HG03045 (cell line): ENCODE measurements around the gene KHDC4.

Experiments
- ATAC-seq: cut with Tn5 transposase; IDR thresholded peaks from one replicate; pipeline ENCODE4 v1.9.1; 2021; ENCODE audit warnings: mild to moderate bottlenecking, moderate library complexity; ENCODE audit not compliant: unreplicated experiment

Gene KHDC4

DNA sequence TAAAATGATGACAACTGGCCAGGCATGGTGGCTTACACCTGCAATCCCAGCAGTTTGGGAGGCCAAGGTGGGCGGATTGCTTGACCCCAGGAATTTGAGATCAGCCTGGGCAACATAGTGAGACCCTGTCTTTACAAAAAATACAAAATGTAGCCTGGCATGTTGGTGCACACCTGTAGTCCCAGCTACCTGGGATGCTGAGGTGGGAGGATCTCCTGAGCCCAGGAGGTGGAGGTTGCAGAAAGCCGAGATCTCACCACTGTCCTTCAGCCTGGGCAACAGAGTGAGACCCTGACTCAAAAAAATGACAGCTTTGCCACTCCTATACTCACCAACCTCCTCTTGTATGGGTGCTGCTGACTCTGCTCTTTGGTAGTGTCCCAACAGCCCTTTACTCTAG lies 56.3 kb downstream of the KHDC4 start:
- ATAC-seq: no peak

DNA sequence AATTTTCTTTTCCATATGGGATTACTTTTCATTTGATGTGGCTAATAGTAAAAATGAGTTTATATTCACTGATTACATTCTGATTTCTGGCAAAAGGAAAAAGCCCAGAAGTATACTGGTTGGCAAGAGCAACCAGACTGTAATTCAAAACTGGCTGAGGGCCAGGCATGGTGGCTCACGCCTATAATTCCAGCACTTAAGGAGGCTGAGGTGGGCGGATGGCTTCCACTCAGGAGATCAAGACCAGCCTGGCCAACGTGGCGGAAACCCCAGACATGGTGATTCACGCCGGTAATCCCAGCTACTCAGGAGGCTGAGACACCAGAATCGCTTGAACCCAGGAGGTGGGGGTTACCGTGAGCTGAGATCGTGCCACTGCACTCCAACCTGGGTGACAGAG lies 60.4 kb downstream of the KHDC4 start:
- no peak for ATAC-seq

DNA sequence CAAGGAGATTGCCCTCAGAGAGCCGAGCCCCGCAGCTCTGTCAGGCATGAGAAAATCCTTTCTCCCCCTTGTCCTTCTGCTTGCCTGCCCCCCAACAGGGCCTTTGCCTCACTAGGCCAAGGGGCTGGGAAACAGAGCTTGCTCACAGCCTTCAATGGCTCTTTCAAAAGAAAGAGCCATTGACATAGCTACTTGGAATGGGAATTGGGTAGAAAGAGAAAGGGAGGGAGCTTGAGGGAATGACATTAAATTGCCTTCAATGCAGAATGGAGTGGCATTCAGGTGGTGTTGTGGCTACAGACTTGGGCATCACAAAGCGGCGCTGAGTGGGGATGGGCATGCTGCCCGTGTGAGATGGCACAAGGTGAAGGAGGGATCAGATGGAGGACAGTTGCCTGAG lies 61.7 kb downstream of the KHDC4 start:
- no peak for ATAC-seq

DNA sequence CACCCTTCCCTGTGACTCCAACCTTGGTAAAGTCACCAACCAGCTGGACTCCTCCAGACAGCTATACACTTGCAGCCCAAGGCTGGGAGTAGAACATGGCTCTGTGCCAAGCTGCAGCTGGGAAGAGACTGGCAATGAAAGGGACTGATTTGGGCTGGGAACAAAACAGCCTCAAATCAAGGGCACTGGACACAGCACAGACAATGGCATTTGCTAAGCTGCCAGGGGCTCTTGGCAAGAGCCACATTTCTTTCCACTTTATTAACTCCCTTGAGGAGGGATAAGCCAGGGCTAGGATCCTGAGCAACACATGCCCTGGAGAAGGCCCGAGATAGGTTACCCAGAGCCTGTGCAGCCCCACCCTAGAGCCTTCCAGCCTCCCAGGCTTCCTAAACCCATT lies 62.8 kb downstream of the KHDC4 start:
- ATAC-seq: no peak

DNA sequence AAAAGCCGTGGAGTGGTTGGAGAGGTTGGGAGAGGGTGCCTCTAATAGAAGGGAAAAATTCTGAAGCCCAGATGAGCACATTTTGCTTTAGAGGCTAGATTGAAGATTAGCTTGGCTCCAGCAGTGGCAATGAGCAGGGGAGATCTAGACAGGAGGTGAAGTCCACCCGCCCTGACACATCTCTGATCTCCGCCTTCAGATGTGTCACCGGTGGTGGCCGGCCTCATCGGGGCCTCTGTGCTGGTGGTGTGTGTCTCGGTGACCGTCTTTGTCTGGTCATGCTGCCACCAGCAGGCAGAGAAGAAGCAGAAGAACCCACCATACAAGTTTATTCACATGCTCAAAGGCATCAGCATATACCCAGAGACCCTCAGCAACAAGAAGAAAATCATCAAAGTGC lies 66.4 kb downstream of the KHDC4 start:
- no peak for ATAC-seq

DNA sequence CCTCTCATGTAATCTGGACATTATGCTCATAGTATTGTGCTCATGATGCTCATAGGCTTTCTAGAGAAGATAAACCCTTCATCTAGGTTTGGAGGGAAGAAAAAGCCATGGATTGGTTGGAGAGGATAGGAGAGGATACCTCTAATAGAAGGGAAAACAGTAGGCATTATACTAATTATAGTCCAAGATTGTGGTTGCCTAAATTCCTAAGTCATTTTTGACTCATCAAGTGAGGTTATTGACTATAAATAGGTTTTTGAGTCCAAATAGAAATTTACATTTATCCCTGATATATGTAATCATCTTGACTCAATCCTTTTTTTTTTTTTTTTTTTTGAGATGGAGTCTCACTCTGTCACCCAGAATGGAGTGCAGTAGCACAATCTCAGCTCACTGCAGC lies 69.8 kb downstream of the KHDC4 start:
- ATAC-seq: no peak
